Measurements from ENCODE around the gene C10orf88.

DNA sequence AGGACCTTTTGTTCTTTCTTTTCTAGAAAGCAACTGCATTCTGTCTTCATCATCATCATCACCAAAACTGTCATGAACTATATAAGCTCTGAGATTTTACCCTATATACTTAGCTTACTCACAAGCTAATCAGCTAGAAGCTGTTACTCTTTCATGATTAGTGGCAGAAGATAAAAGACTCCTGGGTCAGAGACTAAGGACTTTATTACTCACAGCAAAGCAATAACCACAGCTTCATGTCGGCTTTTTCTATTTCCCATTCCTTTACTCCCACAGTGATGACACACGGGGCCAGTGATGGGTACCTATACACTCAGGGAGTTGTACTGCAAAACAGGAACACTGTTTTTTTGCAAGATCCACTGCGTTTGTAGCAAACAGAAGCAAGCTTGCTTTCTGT, 8.4 kb upstream of the C10orf88 start:
- TF ChIP-seq CTCF (conservative IDR thresholded peaks at IDR 0.05) (no peak), EZH2 (IDR thresholded peaks at IDR 0.05; ENCODE audit: low read depth) (no peak)

Measured in PC-9 (cell line).